Bronchial epithelial cell (primary cell): ENCODE measurements around the gene RAB6B. TPM values are rescaled to one million over a fixed set of nuclear protein-coding genes. Genes with fewer than 3 reads are reported as not detected.

Experiments
- DNase-seq: peaks from one replicate; pipeline ENCODE4 v3.0.0-alpha.2; 2010; ENCODE audit warnings: low read depth
- FAIRE-seq: peaks from 2 replicates; lab custom pipeline; 2011; peaks lifted over from hg19 to GRCh38; lab: Jason Lieb, UNC
- H3K27me3 ChIP-seq: 2 replicates; pipeline ENCODE4 v1.5.1; 2011; ENCODE audit warnings: low read length; ENCODE audit not compliant: control insufficient read depth, insufficient read depth
- H3K36me3 ChIP-seq: 2 replicates; pipeline ENCODE4 v1.5.1; 2011; ENCODE audit warnings: low read length; ENCODE audit not compliant: control insufficient read depth, insufficient read depth
- H3K4me3 ChIP-seq: 2 replicates; pipeline ENCODE4 v1.5.1; 2011; ENCODE audit warnings: mild to moderate bottlenecking, low read depth, low read length, control low read depth
- total RNA-seq: library from RNA; depleted of rRNA; stranded (reverse); fragments of >200 nt; gene quantifications from 2 replicates; pipeline ENCODE4 v1.2.1, GENCODE V29; 2014
- TF ChIP-seq, protein P1 (sequence below): IDR thresholded peaks from 2 replicates; pipeline ENCODE4 v1.5.1; 2011; ENCODE audit warnings: mild to moderate bottlenecking, moderate library complexity, low read length, control low read depth, inconsistent platforms; ENCODE audit not compliant: insufficient read depth, severe bottlenecking

The RAB6B gene
- total RNA-seq, 1 donor from 2014 or later, result under 0.01 TPM

DNA sequence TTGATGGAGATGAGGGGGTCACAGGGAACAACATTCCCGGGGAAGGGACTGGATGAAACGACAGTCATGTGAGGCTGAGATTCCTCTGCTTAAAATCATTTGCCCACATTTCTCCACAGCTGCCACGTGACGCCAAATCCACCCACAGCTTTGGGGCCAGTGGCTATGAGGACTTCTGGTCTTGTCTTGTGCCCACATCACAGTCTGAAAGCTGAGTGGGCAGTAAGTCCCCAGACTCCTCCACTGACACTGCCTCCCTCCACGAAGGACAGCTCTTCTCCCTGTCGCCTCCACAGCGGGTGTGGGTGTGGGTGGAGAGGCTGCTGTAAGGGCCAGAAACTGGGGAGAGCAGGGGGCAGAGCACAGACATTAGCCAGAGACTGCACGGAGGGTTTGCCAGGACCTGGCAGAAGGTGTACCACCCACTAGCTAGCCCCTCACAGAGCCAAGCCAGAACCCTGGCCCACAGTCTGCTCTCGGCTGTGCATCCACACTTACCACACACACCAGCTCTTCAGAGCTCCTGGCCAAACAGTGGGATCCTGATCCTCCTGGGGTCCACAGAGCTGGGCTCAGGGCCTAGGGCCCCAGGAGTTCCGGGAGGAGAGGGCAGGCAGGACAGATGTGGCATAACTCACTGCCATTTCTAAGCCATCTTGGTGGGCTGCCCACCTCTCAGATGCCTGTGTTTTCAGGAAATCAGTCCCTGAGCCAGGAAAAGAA, 24.2 kb downstream of the RAB6B start:
- FAIRE-seq (peak; percentile 13), DNase-seq (no peak)
- H3K27me3 ChIP-seq, result no peaks in the 10 kb centered on the region
- H3K36me3 ChIP-seq, result no peaks in the 10 kb centered on the region
- TF ChIP-seq, protein P1, sequence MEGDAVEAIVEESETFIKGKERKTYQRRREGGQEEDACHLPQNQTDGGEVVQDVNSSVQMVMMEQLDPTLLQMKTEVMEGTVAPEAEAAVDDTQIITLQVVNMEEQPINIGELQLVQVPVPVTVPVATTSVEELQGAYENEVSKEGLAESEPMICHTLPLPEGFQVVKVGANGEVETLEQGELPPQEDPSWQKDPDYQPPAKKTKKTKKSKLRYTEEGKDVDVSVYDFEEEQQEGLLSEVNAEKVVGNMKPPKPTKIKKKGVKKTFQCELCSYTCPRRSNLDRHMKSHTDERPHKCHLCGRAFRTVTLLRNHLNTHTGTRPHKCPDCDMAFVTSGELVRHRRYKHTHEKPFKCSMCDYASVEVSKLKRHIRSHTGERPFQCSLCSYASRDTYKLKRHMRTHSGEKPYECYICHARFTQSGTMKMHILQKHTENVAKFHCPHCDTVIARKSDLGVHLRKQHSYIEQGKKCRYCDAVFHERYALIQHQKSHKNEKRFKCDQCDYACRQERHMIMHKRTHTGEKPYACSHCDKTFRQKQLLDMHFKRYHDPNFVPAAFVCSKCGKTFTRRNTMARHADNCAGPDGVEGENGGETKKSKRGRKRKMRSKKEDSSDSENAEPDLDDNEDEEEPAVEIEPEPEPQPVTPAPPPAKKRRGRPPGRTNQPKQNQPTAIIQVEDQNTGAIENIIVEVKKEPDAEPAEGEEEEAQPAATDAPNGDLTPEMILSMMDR, result no peak
- H3K4me3 ChIP-seq, result no peak overlapping the region

DNA sequence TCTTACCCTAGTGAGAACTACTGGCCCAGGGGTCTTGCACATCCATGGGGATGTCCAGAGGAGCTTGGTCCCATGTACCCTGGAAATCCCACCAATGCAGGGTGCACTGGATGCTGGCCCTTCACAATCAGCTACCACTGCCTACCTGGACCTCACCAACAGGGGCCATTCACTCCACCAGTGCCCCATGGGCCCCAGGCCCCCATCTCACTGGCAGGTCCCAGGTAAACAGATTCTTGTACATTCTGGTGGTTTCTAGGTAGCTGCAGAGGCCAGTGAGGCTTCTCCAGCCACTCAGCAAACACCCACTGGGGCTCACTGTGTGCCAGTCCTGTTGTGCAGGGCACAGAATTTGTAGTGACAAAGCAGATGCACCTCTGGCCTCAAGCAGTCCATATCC, 24.9 kb downstream of the RAB6B start:
- DNase-seq, result no peak
- no peaks in the 10 kb centered on the region for H3K36me3 ChIP-seq
- H3K27me3 ChIP-seq, result no peaks in the 10 kb centered on the region
- H3K4me3 ChIP-seq, result no peak overlapping the region
- TF ChIP-seq, protein P1, result no peak
- no peak for FAIRE-seq

DNA sequence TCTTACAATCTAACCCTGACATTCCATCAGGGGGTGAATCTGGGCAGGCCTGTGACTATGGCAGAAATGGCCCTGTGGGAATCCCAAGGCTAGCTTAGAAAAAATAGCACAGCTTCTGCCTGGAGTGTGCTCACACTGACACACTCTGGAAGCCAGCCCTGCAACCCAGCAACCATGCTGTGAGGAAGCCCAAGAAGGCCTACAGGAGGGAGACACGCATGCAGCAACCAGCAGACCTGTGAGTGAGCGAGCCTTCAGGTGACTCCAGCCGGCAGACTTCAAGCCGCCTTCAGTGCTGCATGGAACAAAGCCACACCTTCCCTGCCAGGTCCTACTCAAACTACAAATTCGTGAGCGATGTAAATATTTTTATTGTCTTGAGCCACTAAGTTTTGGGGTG, 26.1 kb downstream of the RAB6B start:
- H3K27me3 ChIP-seq, result no peaks in the 10 kb centered on the region
- no peak overlapping the region for H3K4me3 ChIP-seq
- H3K36me3 ChIP-seq, result no peaks in the 10 kb centered on the region
- TF ChIP-seq, protein P1, result no peak
- DNase-seq, result no peak
- FAIRE-seq, result no peak

DNA sequence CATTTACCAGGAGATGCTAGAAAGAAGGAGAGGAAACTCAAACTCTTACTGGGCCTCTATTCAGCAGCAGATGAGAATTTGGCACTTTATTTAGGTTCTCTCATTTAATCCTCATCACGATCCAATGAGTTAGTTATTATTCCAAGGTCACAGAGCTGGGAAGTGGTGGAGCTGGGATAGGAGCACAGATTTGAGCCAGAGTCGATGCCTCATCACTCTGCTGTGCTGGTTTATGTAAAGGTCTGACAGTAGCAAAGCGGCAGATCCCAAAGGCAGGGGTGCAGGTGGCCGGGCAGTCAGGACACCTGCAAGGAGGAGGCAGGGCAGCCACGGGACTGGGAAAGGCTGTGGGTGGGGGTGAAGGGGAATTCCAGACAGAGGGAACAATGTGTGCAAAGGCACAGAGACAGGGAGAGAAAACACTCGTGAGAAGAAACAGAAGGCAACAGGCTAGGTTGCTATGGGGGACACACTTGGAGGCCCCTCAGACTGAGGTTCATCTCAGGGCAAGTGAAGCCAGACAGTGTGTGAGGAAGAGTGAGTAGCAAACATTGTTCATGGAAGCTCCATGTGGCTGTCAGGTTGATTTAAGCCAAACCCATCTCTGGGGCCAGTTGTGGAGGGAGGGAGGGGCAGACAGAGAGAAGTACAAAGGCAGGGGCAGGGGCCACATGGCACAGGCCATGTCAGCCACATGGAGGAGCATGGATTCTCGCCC, 26.8 kb downstream of the RAB6B start:
- Histone ChIP-seq H3K4me3 (no peak overlapping the region), H3K27me3 (no peaks in the 10 kb centered on the region), H3K36me3 (no peaks in the 10 kb centered on the region)
- TF ChIP-seq, protein P1, result no peak
- no peak for FAIRE-seq
- no peak for DNase-seq

DNA sequence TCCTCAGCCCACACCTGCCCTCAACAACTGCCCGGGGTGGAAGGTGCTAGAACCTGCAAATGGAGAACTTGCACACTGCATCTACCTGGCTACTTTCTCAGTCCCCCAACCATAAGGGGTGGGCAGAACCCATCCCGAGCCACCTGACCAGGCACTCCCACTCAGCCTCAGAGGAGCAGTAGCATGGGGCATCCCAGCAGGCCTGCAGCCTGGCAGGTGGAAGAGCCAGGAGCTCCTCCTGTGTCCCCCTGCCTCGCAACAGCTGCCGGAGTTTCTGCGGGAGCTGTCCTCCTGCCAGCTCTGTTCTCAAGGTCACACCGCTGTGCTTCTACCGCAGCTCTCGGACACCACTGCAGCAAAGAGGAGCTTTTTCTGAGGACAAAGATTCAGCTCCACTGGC, 27.5 kb downstream of the RAB6B start:
- no peak overlapping the region for H3K4me3 ChIP-seq
- H3K36me3 ChIP-seq, result no peaks in the 10 kb centered on the region
- no peaks in the 10 kb centered on the region for H3K27me3 ChIP-seq
- DNase-seq (no peak), FAIRE-seq (no peak)
- TF ChIP-seq, protein P1, result no peak
